DMS114 treated with DMSO at 0.1 percent for 48 hours (cell line): ENCODE data around the gene FAM180A.

ENCODE experiments used
- DNase-seq: peaks from one replicate; lab custom pipeline; 2025; ENCODE audit not compliant: unreplicated experiment; lab: John Stamatoyannopoulos, UW

FAM180A gene

DNA sequence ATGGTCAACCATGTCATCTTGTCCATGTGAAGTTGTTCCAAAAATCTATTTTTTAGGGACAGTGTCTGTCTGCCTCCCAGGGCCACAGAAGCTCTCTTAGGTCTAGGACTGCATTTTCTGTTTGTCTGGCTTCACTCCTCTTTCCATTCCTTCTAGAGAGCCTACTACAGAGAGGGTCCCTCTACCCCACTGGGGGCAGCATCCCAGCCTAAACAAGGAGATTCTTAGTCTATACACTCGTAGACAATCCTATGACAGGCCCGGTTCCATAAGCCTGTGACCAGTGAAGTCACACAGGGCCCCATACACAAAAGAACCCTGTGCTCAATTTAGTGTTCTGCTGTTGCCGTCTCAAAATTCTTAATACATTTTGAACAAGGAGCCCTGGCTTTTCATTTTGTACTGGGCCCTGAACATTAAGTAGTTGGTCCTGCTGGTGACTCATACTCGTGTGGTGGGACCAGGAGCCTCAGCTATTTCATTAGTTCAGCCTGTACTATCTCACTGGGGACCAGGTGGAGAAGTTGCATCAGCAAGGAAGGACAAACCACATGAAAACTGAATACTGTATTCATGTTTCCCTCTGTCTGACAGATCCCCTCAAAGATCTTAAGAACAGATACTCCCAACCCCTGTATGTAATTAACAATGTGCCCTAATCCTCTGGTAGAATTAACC is 23.5 kb upstream of the FAM180A start:
- DNase-seq = no peak

DNA sequence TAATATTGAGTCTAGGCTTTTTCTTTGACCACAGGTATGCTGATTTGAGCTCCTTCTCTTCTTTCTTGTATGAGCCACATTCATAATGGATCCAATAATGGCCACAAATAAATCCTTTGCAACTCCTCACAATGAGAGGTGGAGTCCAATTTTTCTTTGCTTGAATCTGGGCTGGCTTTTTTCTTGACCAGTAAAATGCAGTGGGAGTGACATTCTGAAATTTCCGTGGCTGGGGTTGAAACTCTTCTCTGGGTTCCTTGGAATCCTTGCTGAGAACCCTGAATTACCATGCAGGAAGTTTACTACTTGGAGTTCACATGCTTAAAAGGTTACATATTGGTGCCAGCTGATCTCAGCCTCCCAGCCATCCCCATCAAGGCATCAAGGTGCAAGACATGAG is 22.4 kb upstream of the FAM180A start:
- no peak for DNase-seq

DNA sequence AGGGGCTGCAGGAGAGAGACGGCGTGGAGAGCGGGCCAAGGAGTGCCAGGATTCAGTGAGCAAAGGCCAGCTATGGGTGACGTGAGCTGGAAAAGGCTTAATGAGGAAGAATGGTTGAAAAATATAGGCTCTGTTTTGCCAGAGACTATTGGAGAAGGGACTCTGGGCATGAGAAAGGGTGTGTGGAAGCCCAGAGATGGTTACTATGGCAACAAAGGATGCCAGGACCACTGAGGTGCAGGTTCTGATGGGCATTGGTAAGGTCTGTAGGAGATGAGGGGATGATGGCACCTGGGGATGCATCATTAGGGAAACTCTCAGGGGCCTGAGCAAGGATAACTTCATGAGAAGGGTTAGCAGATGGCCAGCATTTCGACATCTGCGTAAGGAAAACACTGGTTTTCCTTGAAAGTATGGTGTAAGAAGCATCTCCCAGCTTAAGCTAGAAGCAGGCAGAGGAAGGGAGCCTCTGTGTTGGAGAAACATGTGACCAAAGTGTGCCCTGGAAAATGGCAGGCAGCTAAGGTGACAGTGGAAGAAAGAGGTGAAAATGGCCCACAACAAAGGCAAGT is 21.6 kb upstream of the FAM180A start:
- no peak for DNase-seq

DNA sequence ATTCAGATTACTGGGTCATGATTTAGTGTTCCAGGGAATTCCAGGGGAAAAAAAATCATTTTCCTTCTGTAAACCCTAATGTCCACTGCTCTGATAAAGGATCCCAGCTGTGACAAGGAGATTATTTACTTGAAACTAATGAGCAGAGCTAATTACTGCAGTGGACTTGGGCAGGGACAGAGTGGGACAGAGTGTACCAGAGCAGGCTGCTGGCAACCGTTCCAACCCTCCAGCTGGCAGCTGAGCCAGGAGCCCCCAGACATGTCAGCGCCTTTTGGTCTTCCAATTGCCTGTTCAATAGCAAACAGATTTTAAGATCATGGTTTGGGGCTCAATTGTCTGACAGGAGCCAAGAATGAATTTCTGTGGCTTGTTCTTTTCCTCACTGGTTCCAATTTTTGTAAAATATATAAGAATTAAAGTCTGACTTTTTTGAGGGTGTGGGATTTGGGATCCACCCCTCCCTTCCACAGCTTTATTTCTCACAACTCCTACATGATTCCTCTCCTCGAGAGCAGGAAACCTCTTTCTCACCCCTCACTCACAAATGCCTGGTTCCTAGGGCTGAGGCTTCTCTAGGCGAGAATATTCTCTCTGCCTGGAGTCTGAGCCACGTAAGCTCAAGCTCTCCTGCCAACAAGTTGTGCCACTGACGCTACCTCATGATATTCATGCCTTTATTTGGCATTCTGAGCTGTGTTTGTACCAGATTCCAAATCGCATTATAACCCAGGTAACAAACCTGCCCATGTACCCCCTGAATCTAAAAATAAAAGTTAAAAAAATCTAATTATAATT is 20.6 kb upstream of the FAM180A start:
- DNase-seq = no peak

DNA sequence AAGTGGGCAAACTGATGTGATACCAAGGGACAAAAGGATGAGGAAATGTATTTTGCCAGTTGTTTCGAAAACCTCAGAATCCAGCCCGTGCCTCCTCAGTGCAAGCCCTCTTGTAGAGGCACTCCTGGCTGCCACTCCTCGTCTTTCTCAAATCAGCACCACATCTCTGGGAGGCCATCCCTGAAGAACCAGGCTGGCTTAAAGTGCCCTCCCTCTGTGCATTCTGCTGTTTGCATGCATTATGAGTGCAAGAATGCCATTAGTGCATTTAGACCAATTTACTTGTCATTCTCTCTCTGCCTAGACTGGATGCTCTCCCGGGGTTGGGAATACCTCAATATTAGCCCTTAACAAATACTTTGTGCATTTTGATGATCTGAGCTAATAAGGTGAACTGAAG is 19.9 kb upstream of the FAM180A start:
- DNase-seq = no peak

DNA sequence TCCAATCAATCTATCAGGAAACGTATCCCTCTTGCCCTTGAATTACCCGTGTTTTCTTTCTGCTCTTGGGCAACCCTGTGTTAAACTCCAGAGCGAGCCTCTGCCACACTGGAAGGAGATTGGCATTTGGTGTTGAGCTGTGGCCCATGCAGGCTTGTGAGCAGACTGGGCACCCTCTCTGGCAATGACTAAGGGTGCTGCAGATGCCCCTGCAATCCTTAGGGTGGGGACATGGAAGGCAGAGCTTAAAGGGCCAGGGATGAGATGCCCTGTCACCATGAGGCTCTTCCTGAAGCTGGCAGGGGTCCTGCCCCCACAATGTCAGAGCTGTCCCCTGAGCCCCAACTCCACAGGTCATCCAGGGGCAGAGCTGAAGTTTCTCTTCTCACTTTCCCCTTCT is 19.5 kb upstream of the FAM180A start:
- no peak for DNase-seq

DNA sequence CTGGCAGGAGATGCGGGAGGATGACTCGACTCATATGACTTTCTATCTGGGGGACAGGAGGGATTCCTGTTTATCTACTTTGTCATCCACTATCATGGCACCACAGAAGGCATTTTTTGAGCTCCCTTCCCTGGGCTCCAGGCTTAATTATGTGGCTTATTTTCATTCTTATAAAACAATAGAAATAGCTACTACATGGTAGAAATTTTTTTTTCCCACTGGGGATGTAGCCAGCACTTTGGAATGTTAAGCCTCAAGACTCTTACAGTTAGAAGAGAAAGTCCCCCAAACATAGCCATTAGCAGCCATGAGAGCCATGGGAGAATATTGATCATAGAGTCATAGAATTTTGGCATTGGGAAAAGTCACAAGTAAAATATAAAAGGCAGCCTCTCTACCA is 14.6 kb upstream of the FAM180A start:
- DNase-seq = no peak

DNA sequence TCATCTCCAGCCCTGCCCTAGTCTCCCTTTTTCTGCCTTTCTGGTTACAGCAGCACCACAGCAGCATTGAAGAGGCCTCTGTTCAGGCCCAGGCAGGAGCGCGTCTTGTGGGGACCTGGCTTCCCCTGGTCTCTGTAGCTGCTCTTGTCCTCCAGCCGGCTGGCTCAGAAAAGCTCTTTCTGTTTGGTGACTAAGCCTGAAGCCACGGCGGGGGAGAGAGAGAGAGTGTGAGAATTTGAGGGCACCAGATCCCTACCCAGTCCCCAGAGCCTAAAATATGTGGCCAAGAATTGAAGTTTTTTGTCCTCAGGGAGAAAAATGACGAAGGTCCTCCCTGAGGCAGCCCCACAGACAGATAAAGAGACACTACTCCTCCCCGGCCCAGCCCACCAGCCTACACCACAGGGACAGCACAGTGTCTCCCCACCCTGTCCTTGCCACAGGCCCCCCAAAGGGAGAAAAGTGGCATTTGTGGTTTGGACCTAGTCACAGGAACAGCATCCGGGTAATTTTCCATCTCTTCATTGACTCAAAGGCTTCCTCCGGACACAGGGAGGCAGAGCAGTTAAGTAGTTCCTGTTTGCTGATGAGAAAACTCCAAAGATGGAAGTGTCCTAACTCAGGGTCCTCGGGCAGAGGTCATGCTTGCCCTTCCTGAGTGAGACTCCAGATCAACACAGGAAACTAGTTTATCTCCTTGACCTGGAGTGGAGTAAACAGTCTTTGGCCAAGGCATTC is 13.3 kb upstream of the FAM180A start:
- no peak for DNase-seq

DNA sequence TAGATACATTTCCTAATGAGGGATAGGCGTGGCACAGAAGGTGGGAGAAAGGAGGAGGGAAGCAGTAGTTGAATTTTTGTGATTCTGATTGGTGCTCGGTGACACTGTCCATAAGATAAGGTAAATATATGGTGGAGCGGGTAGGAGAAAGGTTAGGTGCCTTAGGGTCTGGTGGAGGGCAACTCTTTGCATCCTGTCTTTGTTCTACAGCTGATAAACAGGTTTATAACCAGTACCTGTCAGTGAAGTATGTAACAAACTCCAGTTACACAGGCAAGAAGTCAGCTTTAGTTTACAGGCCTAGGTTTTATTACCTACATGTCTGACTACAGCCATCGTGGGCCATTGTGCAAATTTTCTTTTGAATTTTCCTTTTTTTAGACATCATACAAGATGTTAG is 10.9 kb upstream of the FAM180A start:
- DNase-seq = no peak

DNA sequence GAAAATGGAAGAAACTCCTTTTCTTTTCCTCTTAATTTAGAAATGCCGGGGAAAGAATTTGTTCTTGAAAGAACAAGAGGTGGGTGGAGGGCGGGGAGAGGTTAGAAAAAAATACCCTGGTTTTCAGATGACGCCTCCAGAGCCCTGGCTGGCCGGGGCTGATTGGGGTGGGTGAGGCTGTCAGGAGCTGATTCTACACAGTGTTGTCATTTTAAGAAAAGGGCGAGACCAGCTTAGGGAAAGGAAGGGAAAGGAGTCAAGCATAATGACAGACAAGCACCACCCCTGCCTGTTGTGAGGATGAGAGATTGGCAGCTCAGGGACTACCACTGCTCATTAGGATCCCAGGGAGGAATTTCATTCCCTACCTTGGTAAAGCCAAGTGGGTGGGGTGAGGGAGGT is 9.9 kb upstream of the FAM180A start:
- no peak for DNase-seq

DNA sequence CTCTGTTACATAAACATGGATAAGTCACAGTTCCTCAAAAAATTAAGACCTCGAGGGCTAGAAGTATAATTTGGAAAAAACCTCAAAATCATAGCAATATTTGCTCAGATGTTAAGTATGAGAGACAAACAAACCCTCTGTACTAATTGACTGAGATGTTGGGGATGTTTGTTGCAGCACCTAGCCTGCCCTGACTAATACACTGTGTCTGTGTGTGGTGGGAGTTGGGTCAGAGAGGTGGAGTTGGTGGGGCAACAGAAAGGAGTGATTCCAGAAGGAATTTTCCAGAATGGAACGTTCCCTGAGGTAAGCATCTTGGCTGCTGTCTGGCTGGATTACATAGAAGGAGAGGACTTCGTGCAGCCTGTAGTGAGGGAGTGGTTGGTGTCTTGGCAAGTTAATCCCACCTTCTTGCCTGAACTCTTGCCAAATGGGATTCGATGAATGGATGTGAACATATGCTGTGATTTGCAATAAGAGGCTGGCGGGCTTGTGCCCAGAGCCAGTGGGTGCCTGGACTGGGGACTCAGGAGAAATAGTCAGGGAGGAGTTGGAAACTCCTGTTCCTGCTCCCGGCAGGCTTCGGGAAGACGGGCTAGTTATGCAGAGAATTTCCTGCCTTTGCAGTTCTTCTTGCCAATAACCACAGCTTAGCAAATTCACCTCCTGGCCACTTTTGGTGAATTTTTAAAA is 9.3 kb upstream of the FAM180A start:
- DNase-seq = no peak

DNA sequence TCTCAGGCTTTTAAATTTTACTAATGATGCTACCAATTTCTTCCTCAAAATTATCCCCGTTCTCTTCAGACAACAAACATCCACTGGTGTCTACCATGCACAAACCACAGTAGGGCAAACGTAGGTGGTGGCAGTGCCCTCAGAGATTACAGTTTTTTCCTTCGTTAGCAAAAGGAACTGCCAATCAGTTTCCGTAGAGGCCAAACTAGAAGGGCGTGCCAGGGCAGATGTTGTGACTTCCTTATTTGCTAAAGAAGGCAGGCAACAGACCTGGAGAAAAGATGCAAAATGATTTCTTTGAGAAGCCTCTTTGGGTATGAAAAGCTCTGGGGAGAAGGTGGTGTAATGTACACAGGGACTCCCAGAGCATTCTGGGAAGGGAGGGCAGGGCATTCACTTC is 7.6 kb upstream of the FAM180A start:
- DNase-seq = no peak

DNA sequence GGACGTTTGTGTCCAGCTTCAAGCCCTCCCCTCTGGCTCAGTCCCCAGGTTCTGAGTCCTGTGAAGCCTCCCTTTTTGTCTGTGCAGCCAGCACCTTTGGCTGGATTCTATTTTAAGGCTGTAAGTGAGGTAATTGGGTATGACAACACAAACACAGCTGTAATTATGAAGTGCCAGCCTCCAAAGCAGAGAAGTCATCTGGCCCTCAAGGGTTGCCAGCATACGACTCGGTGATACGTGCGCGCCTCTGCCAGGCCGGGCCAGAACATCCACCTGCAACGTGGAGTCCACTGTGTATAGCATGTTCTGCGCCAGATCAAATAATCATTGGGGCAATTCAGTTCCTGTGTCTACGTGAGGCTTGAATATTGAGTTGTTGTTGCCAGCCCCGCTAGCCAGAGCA is 6.7 kb upstream of the FAM180A start:
- DNase-seq = no peak

DNA sequence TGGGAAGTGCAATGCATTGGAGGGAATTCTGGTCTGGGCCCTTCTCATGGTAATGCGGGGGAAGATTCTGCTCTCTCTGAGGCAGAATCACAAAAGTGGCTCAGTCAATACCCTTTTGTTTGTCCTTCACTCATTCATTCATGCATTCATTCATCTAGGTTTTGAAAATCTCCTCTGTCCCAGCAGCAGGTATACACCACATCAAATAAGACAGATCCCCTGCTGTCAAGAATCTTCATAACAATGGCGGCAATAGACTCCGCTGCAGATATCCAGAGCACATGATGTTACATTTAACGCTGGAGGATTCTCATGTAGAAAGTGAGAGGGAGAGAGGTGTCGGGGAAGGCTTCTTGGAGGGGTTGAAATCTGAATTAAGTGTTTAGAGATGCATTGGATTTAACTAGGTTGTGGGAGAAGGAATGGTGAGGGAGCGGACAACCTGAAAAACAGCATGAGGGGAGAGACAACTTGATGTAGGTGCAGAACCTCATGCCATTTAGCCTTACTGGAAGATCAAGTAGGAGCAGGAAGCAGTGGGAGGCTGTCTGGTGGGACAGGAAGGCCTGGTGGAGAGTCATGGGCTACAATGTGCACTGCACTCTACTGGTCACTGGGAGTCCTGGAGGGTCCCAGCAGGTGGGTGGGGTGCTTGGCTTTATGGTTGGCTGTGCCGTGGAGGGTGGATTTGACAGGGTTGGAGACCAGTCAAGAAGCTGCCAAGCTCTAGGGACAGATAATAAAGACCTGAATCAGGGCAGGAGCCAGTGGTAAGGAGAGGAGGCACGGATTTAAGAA is 5.2 kb upstream of the FAM180A start:
- DNase-seq = no peak

DNA sequence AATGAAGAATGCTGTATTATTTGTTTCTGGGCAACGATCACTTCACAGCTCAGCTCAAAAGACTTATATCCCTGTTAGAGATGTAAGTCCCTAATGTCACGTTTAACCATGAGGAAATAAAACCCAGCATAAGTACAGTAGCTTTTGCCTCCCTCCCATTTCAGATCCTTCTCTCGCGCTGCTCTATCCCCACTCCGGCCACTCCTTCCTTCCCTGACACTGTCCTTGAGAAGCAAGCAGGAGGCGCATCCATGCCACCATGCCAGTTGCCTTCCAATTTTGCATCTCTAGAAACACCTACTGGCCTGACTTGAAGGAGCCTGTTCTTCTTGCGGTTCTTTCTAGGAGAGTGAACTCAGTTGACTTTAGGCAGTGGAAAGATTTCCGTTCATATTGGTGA is 1.2 kb downstream of the FAM180A start:
- DNase-seq = no peak

DNA sequence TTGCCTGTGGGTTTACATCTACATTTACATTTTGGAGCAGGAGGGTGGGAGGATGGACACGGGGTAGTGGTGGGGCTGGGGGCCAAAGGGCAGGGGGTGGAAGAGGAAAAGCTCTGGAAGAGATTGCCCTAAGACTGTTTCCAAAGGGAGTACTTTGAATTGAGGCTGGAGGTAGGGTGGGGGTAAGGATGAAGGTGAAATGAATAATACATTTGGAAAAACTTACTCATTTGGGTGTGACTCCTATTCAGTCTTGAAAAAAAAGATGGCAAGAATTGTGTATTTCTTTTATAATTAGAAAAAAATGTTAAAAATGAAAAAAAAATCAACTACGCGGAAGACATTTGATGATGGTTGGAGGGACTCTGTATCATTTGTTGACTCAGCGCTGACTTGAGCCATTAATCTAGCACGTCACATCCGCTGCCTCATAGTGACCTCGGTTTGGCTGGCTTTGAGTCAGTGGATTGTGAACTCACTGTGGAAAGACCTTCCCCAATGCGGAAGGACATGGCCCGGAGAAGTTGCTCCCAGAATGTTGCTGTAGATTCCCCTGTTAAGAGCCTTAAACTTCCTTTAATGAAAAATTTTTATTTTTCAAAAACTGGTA is 2.8 kb downstream of the FAM180A start:
- no peak for DNase-seq

DNA sequence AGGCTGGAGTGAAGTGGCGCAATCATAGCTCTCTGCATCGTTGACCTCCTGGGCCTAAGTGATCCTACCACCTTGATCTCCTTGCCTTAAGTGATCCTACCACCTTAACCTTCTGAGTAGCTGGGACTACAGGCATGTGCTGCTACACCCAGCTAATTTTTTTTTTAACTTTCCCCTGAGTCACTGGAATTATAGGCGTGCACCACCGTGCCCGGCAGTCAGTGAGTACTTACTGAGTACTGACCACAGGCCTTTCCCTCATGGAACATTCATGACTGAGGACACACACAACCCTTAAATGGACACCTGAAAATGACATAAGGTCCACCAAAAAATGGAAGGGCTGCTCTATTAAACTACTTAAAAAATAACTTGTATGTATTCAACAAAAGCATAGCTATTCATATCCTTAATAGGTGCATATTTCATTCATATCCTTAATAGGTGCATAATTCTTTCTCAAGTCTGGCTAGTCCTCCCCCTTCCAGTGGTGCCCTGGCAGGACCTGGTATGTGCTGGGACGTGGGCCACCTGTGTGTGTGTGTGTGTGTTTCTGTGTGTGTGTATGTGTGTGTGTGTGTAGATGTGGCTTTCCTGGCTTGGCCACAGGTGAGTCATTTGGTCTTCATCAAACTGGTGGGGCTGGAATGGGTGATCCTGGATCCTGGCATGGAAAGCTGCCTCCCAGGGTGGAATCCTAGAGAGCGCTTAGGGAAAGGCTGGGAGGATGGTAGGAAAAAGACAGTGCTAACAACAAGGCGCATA is 3.5 kb downstream of the FAM180A start:
- no peak for DNase-seq

DNA sequence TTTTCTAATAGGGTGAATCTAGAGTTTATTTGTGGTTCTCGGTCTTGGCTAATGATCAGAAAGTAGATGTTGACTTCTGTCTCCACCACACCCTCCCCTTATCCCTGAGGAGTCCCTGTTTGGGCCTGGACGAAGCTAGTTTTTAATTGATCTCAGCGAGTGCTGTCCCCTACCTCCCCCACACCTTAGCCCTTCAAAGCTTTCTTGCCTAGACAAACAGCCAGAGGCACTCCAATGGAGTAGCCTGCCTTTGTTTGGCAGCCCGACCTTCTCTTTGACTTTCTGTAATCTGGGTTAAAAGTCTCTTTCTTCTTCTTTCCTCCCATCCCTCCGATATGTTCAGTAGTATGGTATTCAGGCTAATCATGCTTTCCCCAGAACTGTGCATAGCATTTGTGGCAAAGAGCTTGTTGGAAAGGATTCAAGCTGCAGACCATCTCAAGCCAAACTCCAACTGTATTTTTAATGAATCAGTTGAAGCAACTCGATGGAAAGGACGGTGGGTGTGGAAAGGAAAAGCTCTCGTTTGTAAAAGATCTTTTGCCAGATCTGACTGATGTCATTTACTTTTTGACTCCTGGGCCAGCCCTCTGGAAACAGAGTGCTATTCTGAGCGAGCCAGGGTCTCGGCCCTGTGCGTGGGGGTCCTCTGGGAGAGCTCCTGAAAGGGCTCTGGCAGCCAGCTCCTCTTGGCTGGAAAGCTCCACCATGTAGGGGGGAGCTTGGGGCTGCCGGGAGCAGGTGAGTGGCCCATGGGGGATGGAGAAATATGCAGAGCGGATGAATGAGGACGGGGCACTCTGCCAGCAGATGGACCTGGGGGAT is 4.5 kb downstream of the FAM180A start:
- DNase-seq = no peak
